Lower leg skin (tissue), 4 donors: ENCODE results near the gene NCOR1. TPM values are rescaled to one million over a fixed set of nuclear protein-coding genes. Genes with fewer than 3 reads are reported as not detected.
"Not testable (repeated sequence)": the region's sequence is repeated elsewhere in the genome, so short reads cannot be mapped to it uniquely, and the experiment has no call there.

ENCODE experiments used
- DNase-seq, 2 donors: peaks; one replicate each; pipeline ENCODE4 v3.0.0-alpha.2; 2019; ENCODE audit warnings: low spot score in 2 of 2
- H3K4me3 ChIP-seq: fragments of 200-600 bp; sonication (generic); 2 replicates; pipeline ENCODE4 v1.5.1; 2017; ENCODE audit warnings: mild to moderate bottlenecking, low read depth; ENCODE audit not compliant: poor library complexity, severe bottlenecking
- POLR2A ChIP-seq, 2 donors: fragments of 450-650 bp; IDR thresholded peaks; one replicate each; pipeline ENCODE4 v1.6.1; 2016 to 2017; ENCODE audit warnings: antibody characterized with exemption in 2 of 2, mild to moderate bottlenecking in 1 of 2, moderate library complexity in 1 of 2
- WGBS, 2 donors: methylation state at CpG; one replicate each; pipeline ENCODE4 v1.1.5; 2018; 5-methylcytosine and 5-hydroxymethylcytosine counted together
- intact Hi-C: fragments of 100-400 bp; cut with DNase I; formaldehyde crosslinking; loops from one replicate; pipeline ENCODE4 v1.15.0; 2023; ENCODE audit warnings: low total_unique reads
- total RNA-seq, 4 donors: library from RNA; depleted of rRNA; stranded (reverse); fragments of >200 nt; gene quantifications; one replicate each; pipeline ENCODE4 v1.1.0, GENCODE V29; 2016
- TF ChIP-seq, protein P1 (sequence below), 3 donors: fragments of 450-650 bp; IDR thresholded peaks; one replicate each; pipeline ENCODE4 v1.5.1; 2016; ENCODE audit warnings: antibody characterized with exemption in 3 of 3, mild to moderate bottlenecking in 3 of 3, moderate library complexity in 2 of 3

NCOR1 gene
- total RNA-seq, 4 donors from 2014 or later: 84.2 to 161 (median 115) TPM

DNA sequence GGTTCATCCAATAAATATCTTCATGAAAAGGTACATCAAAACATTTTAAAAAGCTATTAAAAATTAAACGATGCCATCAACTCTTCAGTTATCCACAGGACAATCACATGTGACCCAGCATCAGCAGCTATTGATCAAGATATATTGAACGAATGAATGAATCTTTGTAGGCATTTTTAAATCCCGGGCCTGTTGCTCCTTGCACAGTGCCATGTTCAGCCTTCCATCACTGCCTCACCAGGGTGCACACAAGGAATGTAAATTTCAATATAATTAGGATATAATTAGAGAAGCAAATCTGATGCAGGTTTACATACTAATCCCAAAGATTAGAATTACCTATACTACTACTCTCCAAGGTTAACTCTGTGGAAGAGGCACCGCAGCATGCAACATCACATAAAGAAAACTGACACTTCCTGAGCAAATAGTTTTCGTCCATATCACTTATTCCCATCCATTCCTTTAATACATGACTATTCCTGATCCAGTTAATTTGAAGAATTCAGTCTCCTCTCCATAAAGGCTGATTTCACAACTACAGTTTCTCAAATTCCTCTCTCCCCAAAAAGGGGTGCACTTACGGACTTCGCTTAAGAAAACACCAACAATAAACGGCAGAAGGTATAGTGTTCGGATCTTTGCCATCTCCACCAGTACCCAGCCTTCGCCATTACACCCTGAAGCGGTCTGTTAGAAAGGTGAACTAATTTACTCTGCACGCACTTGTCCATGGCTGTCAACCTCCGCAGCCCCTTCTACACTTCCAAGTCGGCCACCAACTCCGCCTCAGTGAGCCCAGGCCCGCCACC is 938 bp downstream of the NCOR1 start:
- no peak for DNase-seq
- H3K4me3 ChIP-seq: peak overlapping the region; percentile 98
- 2 to 3% methylated on average over 16 of the region's 16 CpGs for WGBS, 2 donors
- TF ChIP-seq, protein P1, sequence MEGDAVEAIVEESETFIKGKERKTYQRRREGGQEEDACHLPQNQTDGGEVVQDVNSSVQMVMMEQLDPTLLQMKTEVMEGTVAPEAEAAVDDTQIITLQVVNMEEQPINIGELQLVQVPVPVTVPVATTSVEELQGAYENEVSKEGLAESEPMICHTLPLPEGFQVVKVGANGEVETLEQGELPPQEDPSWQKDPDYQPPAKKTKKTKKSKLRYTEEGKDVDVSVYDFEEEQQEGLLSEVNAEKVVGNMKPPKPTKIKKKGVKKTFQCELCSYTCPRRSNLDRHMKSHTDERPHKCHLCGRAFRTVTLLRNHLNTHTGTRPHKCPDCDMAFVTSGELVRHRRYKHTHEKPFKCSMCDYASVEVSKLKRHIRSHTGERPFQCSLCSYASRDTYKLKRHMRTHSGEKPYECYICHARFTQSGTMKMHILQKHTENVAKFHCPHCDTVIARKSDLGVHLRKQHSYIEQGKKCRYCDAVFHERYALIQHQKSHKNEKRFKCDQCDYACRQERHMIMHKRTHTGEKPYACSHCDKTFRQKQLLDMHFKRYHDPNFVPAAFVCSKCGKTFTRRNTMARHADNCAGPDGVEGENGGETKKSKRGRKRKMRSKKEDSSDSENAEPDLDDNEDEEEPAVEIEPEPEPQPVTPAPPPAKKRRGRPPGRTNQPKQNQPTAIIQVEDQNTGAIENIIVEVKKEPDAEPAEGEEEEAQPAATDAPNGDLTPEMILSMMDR (IDR thresholded peaks at IDR 0.05): no peak
- TF ChIP-seq POLR2A (IDR thresholded peaks at IDR 0.05): no peak
- intact Hi-C loops: no loop called here

DNA sequence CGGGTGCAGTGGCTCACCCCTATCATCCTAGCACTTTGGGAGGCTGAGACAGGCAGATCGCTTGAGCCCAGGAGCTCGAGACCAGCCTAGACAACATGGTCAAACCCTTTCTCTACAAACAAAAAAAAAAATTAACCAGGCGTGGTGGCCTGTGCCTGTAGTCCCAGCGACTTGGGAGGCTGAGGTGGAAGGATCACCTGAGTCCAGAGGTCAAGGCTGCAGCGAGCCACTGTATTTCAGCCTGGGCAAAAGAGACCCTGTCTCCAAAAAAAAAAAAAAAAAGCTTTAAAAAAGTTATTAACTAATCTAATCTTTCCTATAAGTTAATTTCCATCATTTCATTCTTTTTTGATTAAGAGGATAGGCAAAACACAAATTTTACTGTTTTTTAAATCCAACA is 2.5 kb downstream of the NCOR1 start:
- intact Hi-C loops: no loop called here
- no peak overlapping the region for H3K4me3 ChIP-seq
- TF ChIP-seq, protein P1 (IDR thresholded peaks at IDR 0.05): no peak
- no peak for TF ChIP-seq POLR2A (IDR thresholded peaks at IDR 0.05)
- WGBS, 2 donors: 93 to 95% methylated on average over 6 of the region's 6 CpGs
- no peak for DNase-seq

DNA sequence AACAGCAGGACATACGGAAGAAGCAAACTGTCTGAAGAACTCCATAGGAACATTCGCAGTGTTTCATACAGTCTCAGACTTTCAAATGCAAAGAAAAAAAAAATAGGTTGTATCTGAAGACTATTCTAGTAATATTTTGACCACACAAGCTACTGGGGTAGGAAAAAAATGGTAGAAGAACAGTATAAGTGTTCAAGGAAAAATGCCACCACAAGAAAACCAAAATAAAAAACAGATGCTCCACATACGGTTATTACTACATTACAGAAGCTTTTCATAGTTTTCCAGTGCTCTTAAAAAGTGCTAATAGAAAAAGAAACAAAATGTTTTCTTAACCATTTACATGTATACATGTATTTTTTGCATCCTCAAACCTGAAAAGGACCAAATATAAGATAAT is 3.7 kb downstream of the NCOR1 start:
- 76 to 78% methylated on average over 3 of the region's 3 CpGs for WGBS, 2 donors
- intact Hi-C loops: no loop called here
- DNase-seq: no peak
- TF ChIP-seq POLR2A (IDR thresholded peaks at IDR 0.05): no peak
- TF ChIP-seq, protein P1 (IDR thresholded peaks at IDR 0.05): no peak
- H3K4me3 ChIP-seq: no peak overlapping the region

DNA sequence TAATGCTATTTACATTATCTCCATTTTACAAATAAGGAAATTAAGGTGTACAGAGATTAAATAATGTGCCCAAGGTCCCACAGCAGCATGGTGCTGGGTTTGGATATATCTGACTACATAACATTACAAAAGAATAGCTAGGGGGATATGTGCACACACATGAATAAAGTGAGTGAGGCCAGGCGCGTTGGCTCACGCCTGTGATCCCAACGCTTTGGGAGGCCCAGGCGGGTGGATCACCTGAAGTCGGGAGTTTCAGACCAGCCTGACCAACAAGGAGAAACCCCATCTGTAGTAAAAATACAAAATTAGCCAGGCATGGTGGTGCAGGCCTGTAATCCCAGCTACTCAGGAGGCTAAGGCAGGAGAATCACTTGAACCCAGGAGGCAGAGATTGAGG is 10.6 kb downstream of the NCOR1 start:
- 77 to 91% methylated on average over 6 of the region's 6 CpGs for WGBS, 2 donors
- DNase-seq: peak in 1 of 2 donors; percentile 59
- intact Hi-C loops, H3K4me3 ChIP-seq: not testable (repeated sequence)

DNA sequence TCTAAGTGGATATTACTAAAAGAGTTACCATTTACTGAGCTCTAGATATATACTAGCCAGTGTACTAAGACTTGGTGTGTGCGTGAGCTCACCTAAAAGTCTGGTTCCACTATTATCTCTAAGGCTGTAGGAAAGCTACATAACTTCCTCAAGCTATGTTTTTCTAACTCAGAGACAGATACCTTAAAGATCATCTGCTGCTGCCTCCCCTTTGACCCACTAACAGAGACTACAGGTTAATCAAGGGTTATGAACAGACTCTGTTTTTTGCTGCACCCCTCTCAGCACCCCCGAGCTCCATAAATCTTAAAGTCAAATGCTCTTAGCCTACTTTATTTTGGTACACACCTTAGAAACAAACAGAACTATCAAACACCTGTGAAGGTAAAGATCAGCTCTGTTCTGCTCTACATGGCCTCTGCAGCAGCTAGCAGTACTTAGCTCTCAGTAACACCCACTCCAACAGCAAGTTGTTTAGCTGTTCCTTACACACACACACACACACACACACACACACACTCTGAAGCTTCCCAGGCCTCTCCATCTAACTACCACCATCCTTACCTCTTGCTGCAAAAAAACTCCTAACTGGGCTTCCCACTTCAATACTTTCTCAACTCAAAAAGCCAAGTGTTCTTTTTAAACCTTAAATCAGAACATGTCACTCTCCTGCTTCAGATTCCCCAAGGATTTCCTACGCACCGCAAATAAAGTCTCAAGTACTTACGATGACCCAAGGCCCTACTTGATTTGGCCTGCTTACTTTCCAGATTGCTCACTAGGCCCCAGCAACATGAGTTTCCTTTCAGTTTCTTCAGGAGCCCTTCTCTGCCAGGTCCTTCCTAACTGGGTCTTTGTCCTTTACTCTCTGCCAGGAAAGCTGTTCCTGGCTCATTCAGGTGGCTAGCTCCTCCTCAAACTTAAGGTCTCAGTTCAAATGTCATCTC is 12.5 kb downstream of the NCOR1 start:
- H3K4me3 ChIP-seq, DNase-seq, intact Hi-C loops: not testable (repeated sequence)
- WGBS, 2 donors: 46 to 62% methylated on average over 5 of the region's 5 CpGs

DNA sequence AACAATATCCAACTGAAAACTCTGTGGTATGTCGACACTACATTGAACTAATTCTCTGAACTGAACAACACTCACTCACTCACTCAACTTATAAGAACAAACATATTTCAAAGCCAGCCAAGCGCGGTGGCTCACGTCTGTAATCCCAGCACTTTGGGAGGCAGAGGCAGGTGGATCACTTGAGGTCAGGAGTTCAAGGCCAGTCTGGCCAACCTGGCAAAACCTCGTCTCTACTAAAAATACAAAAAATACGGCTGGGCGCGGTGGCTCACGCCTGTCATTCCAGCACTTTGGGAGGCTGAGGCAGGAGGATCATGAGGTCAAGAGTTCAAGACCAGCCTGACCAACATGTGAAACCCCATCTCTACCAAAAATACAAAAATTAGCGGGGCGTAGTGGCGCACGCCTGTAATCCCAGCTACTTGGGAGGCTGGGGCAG is 13.6 kb downstream of the NCOR1 start:
- WGBS, 2 donors: 85 to 95% methylated on average over 13 of the region's 13 CpGs
- intact Hi-C loops, H3K4me3 ChIP-seq: not testable (repeated sequence)
- TF ChIP-seq, protein P1 (IDR thresholded peaks at IDR 0.05): peak in 1 of 3 donors; percentile 47
- peak in 1 of 2 donors; percentile 60 for DNase-seq
